Endothelial cell of umbilical vein (primary cell): ENCODE measurements around the gene ZSWIM7. TPM values are rescaled to one million over a fixed set of nuclear protein-coding genes. Genes with fewer than 3 reads are reported as not detected.
A peak's percentile ranks its signal among the peaks of the same experiment; 100 is the strongest.

Source experiments
- BruUV-seq: library from RNA; stranded (reverse); fragments of 400-500 nt; replicated peaks from 2 replicates; lab custom pipeline; 2021; lab: Mats Ljungman, UMichigan
- CTCF ChIA-PET: fragments of 300-600, 350-600 bp; sonication (Branson Sonifier 250); formaldehyde crosslinking; loops from one replicate; lab custom pipeline; 2021; ENCODE audit warnings: antibody characterized with exemption, inconsistent platforms; lab: Charles Lee
- POLR2A ChIA-PET: fragments of 300-600, 350-600 bp; sonication (Branson Sonifier 250); formaldehyde crosslinking; loops from one replicate; lab custom pipeline; 2021; ENCODE audit warnings: antibody characterized with exemption, inconsistent platforms; lab: Charles Lee
- DNase-seq: peaks from one replicate; pipeline ENCODE4 v3.0.0-alpha.2; 2011; ENCODE audit warnings: low read depth, low spot score
- FAIRE-seq: peaks from 2 replicates; lab custom pipeline; 2011; peaks lifted over from hg19 to GRCh38; lab: Jason Lieb, UNC
- H2AFZ ChIP-seq: 2 replicates; pipeline ENCODE4 v1.6.0; 2012; ENCODE audit warnings: low read depth, low read length, control low read depth, inconsistent platforms
- H3K27ac ChIP-seq: 2 replicates; pipeline ENCODE4 v1.5.1; 2011; ENCODE audit warnings: low read depth, mild to moderate bottlenecking, control low read depth, low read length, moderate library complexity; ENCODE audit not compliant: insufficient read depth
- H3K27me3 ChIP-seq, 2 experiments: 2 replicates each; pipeline versions ENCODE4 v1.6.0 to v1.6.1; 2011; ENCODE audit warnings: low read length in 2 of 2, mixed read lengths in 1 of 2; ENCODE audit not compliant: control insufficient read depth in 2 of 2, insufficient read depth in 2 of 2
- H3K36me3 ChIP-seq, 2 experiments: 2 replicates in 1 of 2; 3 replicates in 1 of 2; pipeline ENCODE4 v1.5.1; 2011; ENCODE audit warnings: low read length in 2 of 2, mild to moderate bottlenecking in 1 of 2, moderate library complexity in 1 of 2; ENCODE audit not compliant: control insufficient read depth in 2 of 2, insufficient read depth in 2 of 2; ENCODE audit errors: extremely low read depth in 1 of 2
- H3K4me1 ChIP-seq: 3 replicates; pipeline ENCODE4 v1.5.1; 2011; ENCODE audit warnings: mild to moderate bottlenecking, low read length; ENCODE audit not compliant: control insufficient read depth, insufficient read depth; ENCODE audit errors: extremely low read depth
- H3K4me2 ChIP-seq: 2 replicates; pipeline ENCODE4 v1.6.1; 2011; ENCODE audit warnings: low read length, control low read depth, mixed read lengths; ENCODE audit not compliant: insufficient read depth
- H3K4me3 ChIP-seq, 3 experiments: fragments of 200-600 bp in 1 of 3; sonication (generic), shearing (Covaris generic) in 1 of 3; replicated peaks in 1 of 3; 2 replicates each; pipeline ENCODE4 v1.5.1; 2011 to 2016; ENCODE audit warnings: control low read depth in 3 of 3, low read length in 3 of 3, mild to moderate bottlenecking in 2 of 3, inconsistent platforms in 1 of 3, low read depth in 1 of 3, moderate library complexity in 1 of 3; ENCODE audit not compliant: insufficient read depth in 1 of 3
- H3K79me2 ChIP-seq: 2 replicates; pipeline ENCODE4 v1.6.0; 2012; ENCODE audit warnings: low read length, inconsistent platforms; ENCODE audit not compliant: control insufficient read depth, insufficient read depth
- H3K9ac ChIP-seq: replicated peaks from 2 replicates; pipeline ENCODE3; 2011; ENCODE audit warnings: low read length, control low read depth; ENCODE audit not compliant: insufficient read depth; ENCODE audit errors: extremely low read depth
- H3K9me1 ChIP-seq: replicated peaks from 3 replicates; pipeline ENCODE4 v1.6.0; 2011; ENCODE audit warnings: mild to moderate bottlenecking, low read length; ENCODE audit not compliant: control insufficient read depth, insufficient read depth; ENCODE audit errors: extremely low read depth
- H3K9me3 ChIP-seq: replicated peaks from 2 replicates; pipeline ENCODE4 v1.5.1; 2012; ENCODE audit warnings: low read length, inconsistent platforms; ENCODE audit not compliant: control insufficient read depth, insufficient read depth
- H4K20me1 ChIP-seq: replicated peaks from 2 replicates; pipeline ENCODE3; 2011; ENCODE audit warnings: mild to moderate bottlenecking, low read length; ENCODE audit not compliant: control insufficient read depth, insufficient read depth; ENCODE audit errors: extremely low read depth
- CTCF ChIP-seq, 2 donors: IDR thresholded peaks; 1 replicate in 1 of 2; 2 replicates in 1 of 2; pipeline ENCODE4 v1.5.1; 2011; ENCODE audit warnings: low read length in 2 of 2, mild to moderate bottlenecking in 2 of 2, moderate library complexity in 2 of 2, control low read depth in 1 of 2, inconsistent platforms in 1 of 2, low read depth in 1 of 2; ENCODE audit not compliant: insufficient read depth in 1 of 2; ENCODE audit errors: extremely low read depth in 1 of 2
- EZH2 ChIP-seq: IDR thresholded peaks from 2 replicates; pipeline ENCODE4 v1.6.1; 2012; ENCODE audit warnings: borderline replicate concordance, low read depth, mild to moderate bottlenecking, moderate library complexity, low read length, inconsistent platforms; ENCODE audit not compliant: severe bottlenecking
- FOS ChIP-seq: IDR thresholded peaks from 2 replicates; pipeline ENCODE4 v1.6.1; 2011; ENCODE audit warnings: mild to moderate bottlenecking, low read length, moderate library complexity, borderline replicate concordance; ENCODE audit not compliant: insufficient read depth
- GATA2 ChIP-seq: IDR thresholded peaks from 2 replicates; pipeline ENCODE4 v1.7.0; 2011; ENCODE audit warnings: low read depth, mild to moderate bottlenecking, moderate library complexity, mixed read lengths, low read length; ENCODE audit not compliant: insufficient read length, insufficient read depth
- JUN ChIP-seq: IDR thresholded peaks from 2 replicates; pipeline ENCODE4 v1.6.1; 2011; ENCODE audit warnings: borderline replicate concordance, low read depth; ENCODE audit not compliant: insufficient read length, insufficient read depth
- MAX ChIP-seq: IDR thresholded peaks from 2 replicates; pipeline ENCODE4 v1.6.1; 2011; ENCODE audit not compliant: insufficient read depth, insufficient read length
- MYC ChIP-seq: IDR thresholded peaks from one replicate; pipeline ENCODE4 v1.6.1; 2011; ENCODE audit warnings: mild to moderate bottlenecking, low read depth, low read length
- POLR2A ChIP-seq: IDR thresholded peaks from 2 replicates; pipeline ENCODE4 v1.6.1; 2012; ENCODE audit warnings: low read depth, mild to moderate bottlenecking, control low read depth, low read length
- POLR2AphosphoS5 ChIP-seq: IDR thresholded peaks from 2 replicates; pipeline ENCODE4 v1.6.1; 2012; ENCODE audit warnings: low read depth, mild to moderate bottlenecking, control low read depth, low read length, moderate library complexity; ENCODE audit not compliant: insufficient read depth
- dilution Hi-C: fragments of 300-500 bp; cut with MboI; formaldehyde crosslinking; loops from one replicate; pipeline ENCODE4 v1.15.0; 2019; ENCODE audit warnings: low sequenced_read_pairs; ENCODE audit not compliant: extremely low pct_ligation_motif_present
- intact Hi-C: fragments of 100-400 bp; cut with micrococcal nuclease; formaldehyde crosslinking; loops from one replicate; pipeline ENCODE4 v1.10.0; 2022
- polyA plus RNA-seq, 4 experiments: library from polyadenylated mRNA; depleted of rRNA in 3 of 4; stranded (reverse) in 3 of 4; unstranded in 1 of 4; fragments of >200 nt; gene quantifications; 2 replicates each; pipeline versions ENCODE4 v1.2.1 to v1.2.3, GENCODE V29; 2011 to 2012; ENCODE audit warnings: missing spikeins in 1 of 4
- total RNA-seq: library from RNA; stranded (reverse); gene quantifications from 2 replicates; pipeline ENCODE4 v1.2.3, GENCODE V29; 2021

Gene ZSWIM7
- total and polyA plus RNA-seq, 2 donors (not counting 3 experiments of a cell fraction or from before 2014, with no cell fraction given), result 18.0 to 33.8 TPM

GRCh38 chr17:16003841-16004240 lies 4.3 kb upstream of the ZSWIM7 start:
- no TSS peak for BruUV-seq
- intact Hi-C loops (no loop called here), dilution Hi-C loops (no loop called here)
- H3K4me1 ChIP-seq, result peaks cover 21% of the 10 kb centered on the region
- CTCF ChIA-PET, result no interaction called here
- no peaks in the 10 kb centered on the region for H3K9me3 ChIP-seq
- no peaks in the 10 kb centered on the region for H3K27me3 ChIP-seq
- H3K9ac ChIP-seq, result no peak overlapping the region
- no peaks in the 10 kb centered on the region for H3K9me1 ChIP-seq
- FAIRE-seq (no peak), DNase-seq (peak; percentile 49)
- no peak for TF ChIP-seq MYC
- TF ChIP-seq GATA2, result no peak
- no peak for TF ChIP-seq MAX
- H4K20me1 ChIP-seq, result no peaks in the 10 kb centered on the region
- H3K4me3 ChIP-seq, result no peak overlapping the region
- H3K4me2 ChIP-seq, result no peak overlapping the region
- POLR2A ChIA-PET, result no interaction called here
- H3K27ac ChIP-seq, result no peak overlapping the region
- peaks cover 24 to 35% of the 10 kb centered on the region in 2 experiments for H3K36me3 ChIP-seq
- no peak overlapping the region for H2AFZ ChIP-seq
- peaks cover 50% of the 10 kb centered on the region for H3K79me2 ChIP-seq

GRCh38 chr17:16002708-16003260 lies 3.3 kb upstream of the ZSWIM7 start:
- H3K9me3 ChIP-seq, result no peaks in the 10 kb centered on the region
- H3K4me2 ChIP-seq, result no peak overlapping the region
- dilution Hi-C loops, result no loop called here
- no peaks in the 10 kb centered on the region for H3K9me1 ChIP-seq
- no peak overlapping the region for H3K4me3 ChIP-seq
- intact Hi-C loops, result no loop called here
- no peak overlapping the region for H2AFZ ChIP-seq
- no peak for DNase-seq
- peaks cover 16 to 28% of the 10 kb centered on the region in 2 experiments for H3K36me3 ChIP-seq
- peaks cover 41% of the 10 kb centered on the region for H3K79me2 ChIP-seq
- H3K27ac ChIP-seq, result no peak overlapping the region
- peaks cover 23% of the 10 kb centered on the region for H3K4me1 ChIP-seq
- H3K27me3 ChIP-seq, result no peaks in the 10 kb centered on the region
- H3K9ac ChIP-seq, result no peak overlapping the region
- FAIRE-seq, result no peak
- no peaks in the 10 kb centered on the region for H4K20me1 ChIP-seq
- BruUV-seq, result no TSS peak
- ChIA-PET POLR2A (interaction anchor here (1.8 kb wide), 1 partner anchor 11 kb away, joined by 5 read pairs; no protein-coding TSS in a partner anchor), CTCF (no interaction called here)
- no peak for TF ChIP-seq JUN
- TF ChIP-seq GATA2, result no peak
- no peak for TF ChIP-seq MAX
- TF ChIP-seq POLR2A, result no peak
- TF ChIP-seq FOS, result no peak
- TF ChIP-seq CTCF (IDR thresholded peaks at IDR 0.05; ENCODE audit: extremely low read depth in 1 of 2, insufficient read depth in 1 of 2, low read depth in 1 of 2, low read length in 2 of 2), result no peak
- no peak for TF ChIP-seq MYC
- no peak for TF ChIP-seq POLR2AphosphoS5
- TF ChIP-seq EZH2, result no peak
